ENCODE measurements around the gene TBC1D14.

- TF ChIP-seq, protein P1, sequence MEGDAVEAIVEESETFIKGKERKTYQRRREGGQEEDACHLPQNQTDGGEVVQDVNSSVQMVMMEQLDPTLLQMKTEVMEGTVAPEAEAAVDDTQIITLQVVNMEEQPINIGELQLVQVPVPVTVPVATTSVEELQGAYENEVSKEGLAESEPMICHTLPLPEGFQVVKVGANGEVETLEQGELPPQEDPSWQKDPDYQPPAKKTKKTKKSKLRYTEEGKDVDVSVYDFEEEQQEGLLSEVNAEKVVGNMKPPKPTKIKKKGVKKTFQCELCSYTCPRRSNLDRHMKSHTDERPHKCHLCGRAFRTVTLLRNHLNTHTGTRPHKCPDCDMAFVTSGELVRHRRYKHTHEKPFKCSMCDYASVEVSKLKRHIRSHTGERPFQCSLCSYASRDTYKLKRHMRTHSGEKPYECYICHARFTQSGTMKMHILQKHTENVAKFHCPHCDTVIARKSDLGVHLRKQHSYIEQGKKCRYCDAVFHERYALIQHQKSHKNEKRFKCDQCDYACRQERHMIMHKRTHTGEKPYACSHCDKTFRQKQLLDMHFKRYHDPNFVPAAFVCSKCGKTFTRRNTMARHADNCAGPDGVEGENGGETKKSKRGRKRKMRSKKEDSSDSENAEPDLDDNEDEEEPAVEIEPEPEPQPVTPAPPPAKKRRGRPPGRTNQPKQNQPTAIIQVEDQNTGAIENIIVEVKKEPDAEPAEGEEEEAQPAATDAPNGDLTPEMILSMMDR (conservative IDR thresholded peaks at IDR 0.05; ENCODE audit: low read length): no peak
- no peak for TF ChIP-seq EZH2phosphoT487 (IDR thresholded peaks at IDR 0.05; ENCODE audit: borderline replicate concordance, low read depth, low read length)
Measured at GRCh38 chr4:6918338-6918737, 8.7 kb downstream of the TBC1D14 start.
